Measurements from ENCODE around the gene FAH. TPM values are rescaled to one million over a fixed set of nuclear protein-coding genes. Genes with fewer than 3 reads are reported as not detected.

FAH gene
- total and polyA plus RNA-seq, 12 donors, result 14.5 to 65.1 (median 28.8) TPM

DNA sequence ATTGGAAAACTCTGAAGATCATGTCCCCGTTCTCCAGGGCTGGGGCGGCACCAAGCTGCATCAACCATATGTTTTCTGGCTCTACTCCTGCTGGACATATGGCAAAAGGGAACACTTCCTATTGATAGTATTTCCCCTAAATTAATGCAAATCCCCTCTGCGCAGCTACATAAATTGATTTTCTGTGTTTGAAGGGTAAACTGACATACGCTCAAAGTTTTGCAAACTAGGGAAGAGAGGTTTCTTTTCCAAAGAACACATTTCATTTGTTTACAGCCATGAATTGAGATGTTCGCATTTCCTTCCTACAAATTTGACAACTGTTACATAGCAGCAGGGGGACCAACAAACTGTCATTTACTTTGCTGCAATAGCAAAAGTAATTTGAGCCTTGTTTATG lies 63.3 kb downstream of the FAH start:
- no peak overlapping the region for H3K27ac ChIP-seq
- 91 to 94% methylated on average over 5 of the region's 5 CpGs for WGBS, 2 donors
- intact Hi-C loops (cut with DNase I), result no loop called here
- DNase-seq (no peak), ATAC-seq (no peak)
- no peaks in the 10 kb centered on the region for H3K27me3 ChIP-seq
- no peak overlapping the region for H3K4me3 ChIP-seq
- H3K36me3 ChIP-seq, result no peaks in the 10 kb centered on the region
- TF ChIP-seq, protein P1, sequence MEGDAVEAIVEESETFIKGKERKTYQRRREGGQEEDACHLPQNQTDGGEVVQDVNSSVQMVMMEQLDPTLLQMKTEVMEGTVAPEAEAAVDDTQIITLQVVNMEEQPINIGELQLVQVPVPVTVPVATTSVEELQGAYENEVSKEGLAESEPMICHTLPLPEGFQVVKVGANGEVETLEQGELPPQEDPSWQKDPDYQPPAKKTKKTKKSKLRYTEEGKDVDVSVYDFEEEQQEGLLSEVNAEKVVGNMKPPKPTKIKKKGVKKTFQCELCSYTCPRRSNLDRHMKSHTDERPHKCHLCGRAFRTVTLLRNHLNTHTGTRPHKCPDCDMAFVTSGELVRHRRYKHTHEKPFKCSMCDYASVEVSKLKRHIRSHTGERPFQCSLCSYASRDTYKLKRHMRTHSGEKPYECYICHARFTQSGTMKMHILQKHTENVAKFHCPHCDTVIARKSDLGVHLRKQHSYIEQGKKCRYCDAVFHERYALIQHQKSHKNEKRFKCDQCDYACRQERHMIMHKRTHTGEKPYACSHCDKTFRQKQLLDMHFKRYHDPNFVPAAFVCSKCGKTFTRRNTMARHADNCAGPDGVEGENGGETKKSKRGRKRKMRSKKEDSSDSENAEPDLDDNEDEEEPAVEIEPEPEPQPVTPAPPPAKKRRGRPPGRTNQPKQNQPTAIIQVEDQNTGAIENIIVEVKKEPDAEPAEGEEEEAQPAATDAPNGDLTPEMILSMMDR (IDR thresholded peaks at IDR 0.05), result no peak
- peaks cover 0 to 15% (median 0%) of the 10 kb centered on the region in 11 donors for H3K9me3 ChIP-seq
- no peaks in the 10 kb centered on the region for H3K4me1 ChIP-seq

DNA sequence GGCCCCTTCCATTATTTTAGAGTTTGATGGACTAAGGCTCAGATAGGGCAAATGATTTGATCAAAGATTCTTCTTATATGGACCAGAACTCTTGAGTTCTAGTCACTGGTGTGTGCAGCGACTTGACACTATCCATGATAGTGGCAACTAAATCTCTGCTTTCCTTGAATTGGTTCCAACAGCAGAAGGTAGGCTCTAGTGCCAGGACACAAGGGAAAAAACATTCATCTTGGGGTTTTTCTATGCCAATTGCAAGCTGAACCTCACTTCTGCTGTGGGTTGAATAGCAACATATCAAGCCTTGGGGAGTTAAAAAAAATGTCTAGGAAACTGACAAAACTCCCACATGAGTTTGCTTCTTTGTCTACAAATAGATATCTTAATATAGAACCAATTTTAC lies 64.1 kb downstream of the FAH start:
- ATAC-seq, result no peak
- TF ChIP-seq, protein P1 (IDR thresholded peaks at IDR 0.05), result no peak
- H3K4me3 ChIP-seq, result no peak overlapping the region
- no peaks in the 10 kb centered on the region for H3K27me3 ChIP-seq
- intact Hi-C loops (cut with DNase I), result no loop called here
- peaks cover 0 to 15% (median 0%) of the 10 kb centered on the region in 11 donors for H3K9me3 ChIP-seq
- H3K27ac ChIP-seq, result no peak overlapping the region
- 61 to 69% methylated on average over 1 of the region's 1 CpG for WGBS, 2 donors
- no peaks in the 10 kb centered on the region for H3K36me3 ChIP-seq
- H3K4me1 ChIP-seq, result no peaks in the 10 kb centered on the region
- DNase-seq, result no peak

DNA sequence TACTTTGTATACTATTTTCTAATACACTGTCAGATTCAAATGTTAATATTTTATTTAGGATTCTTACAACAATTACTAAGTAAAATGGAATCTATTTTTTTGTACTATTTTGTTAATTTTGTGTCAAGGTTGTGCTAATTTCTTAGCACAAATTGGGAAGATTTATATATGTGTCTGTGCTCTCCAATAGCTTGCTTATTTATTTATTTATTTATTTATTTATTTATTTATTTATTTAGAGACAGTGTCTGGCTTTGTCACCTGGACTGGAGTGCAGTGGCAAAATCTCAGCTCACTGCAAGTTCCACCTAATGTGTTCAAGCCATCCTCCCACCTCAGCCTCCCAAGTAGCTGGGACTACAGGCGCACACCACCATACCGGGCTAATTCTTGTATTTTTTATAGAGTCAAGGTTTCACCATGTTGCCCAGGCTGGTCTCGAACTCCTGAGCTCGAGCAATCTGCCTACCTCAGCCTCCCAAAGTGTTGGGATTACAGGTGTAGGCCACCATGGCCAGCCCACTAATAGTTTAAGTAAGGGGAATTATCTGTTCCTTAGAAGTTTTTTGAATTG lies 64.6 kb downstream of the FAH start:
- H3K27ac ChIP-seq, result no peak overlapping the region
- peaks cover 0 to 14% (median 0%) of the 10 kb centered on the region in 11 donors for H3K9me3 ChIP-seq
- intact Hi-C loops (cut with DNase I), result no loop called here
- ATAC-seq (no peak), DNase-seq (no peak)
- no peaks in the 10 kb centered on the region for H3K27me3 ChIP-seq
- 88 to 95% methylated on average over 4 of the region's 4 CpGs for WGBS, 2 donors
- no peaks in the 10 kb centered on the region for H3K4me1 ChIP-seq
- no peaks in the 10 kb centered on the region for H3K36me3 ChIP-seq
- TF ChIP-seq, protein P1 (IDR thresholded peaks at IDR 0.05), result no peak
- H3K4me3 ChIP-seq, result no peak overlapping the region

DNA sequence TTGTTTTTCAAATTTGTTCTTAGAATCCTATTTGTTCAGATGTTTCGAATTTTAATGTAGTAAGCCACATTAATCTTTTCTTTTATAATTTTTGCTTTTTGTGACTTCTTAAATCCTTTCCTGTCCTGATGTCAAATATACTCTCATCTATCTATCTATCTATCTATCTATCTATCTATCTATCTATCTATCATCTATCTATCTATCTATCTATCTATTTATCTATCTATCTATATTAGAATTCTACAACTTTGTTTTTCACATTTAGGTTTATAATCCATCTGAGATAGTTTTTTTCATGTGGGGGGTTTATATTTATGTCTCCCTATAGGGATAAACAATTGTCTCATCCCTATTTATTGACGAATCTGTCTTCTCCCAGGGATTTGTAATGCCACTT lies 67.2 kb downstream of the FAH start:
- TF ChIP-seq, protein P1 (IDR thresholded peaks at IDR 0.05), result no peak
- Histone ChIP-seq H3K4me3 (no peak overlapping the region), H3K9me3 (no peaks in the 10 kb centered on the region), H3K27ac (no peak overlapping the region), H3K4me1 (no peaks in the 10 kb centered on the region), H3K36me3 (no peaks in the 10 kb centered on the region), H3K27me3 (no peaks in the 10 kb centered on the region)
- ATAC-seq (no peak), DNase-seq (no peak)
- WGBS, 2 donors, result 92% methylated on average over 2 of the region's 2 CpGs
- intact Hi-C loops (cut with DNase I), result no loop called here

Data from heart right ventricle (tissue), 16 donors.